Left lung (tissue), 14 donors: ENCODE results near the gene PCDH17. TPM values are rescaled to one million over a fixed set of nuclear protein-coding genes. Genes with fewer than 3 reads are reported as not detected.

Experiments
- ATAC-seq: fragments of 200-7000 bp; cut with Tn5 transposase; one replicate; pipeline ENCODE4 v1.9.1; 2020; ENCODE audit warnings: moderate library complexity
- DNase-seq, 4 donors: peaks; one replicate each; pipeline ENCODE4 v3.0.0-alpha.2; 2013 to 2020
- H3K27ac ChIP-seq, 2 donors: fragments of 200-600 bp; sonication (generic) in 1 of 2; one replicate each; pipeline versions ENCODE4 v1.5.0 to v1.8.0; 2020 to 2021
- H3K27me3 ChIP-seq, 2 donors: fragments of 200-600 bp; sonication (generic) in 1 of 2; one replicate each; pipeline versions ENCODE4 v1.5.0 to v1.8.0; 2020 to 2021
- H3K36me3 ChIP-seq, 2 donors: fragments of 200-600 bp; sonication (generic) in 1 of 2; one replicate each; pipeline versions ENCODE4 v1.5.0 to v1.8.0; 2020 to 2021
- H3K4me1 ChIP-seq, 2 donors: fragments of 200-600 bp; one replicate each; pipeline ENCODE4 v1.8.0; 2021
- H3K4me3 ChIP-seq, 2 donors: fragments of 200-600 bp; sonication (generic) in 1 of 2; one replicate each; pipeline versions ENCODE4 v1.5.0 to v1.8.0; 2020 to 2021; ENCODE audit warnings: mild to moderate bottlenecking in 1 of 2
- H3K9me3 ChIP-seq, 2 donors: fragments of 200-600 bp; sonication (generic) in 1 of 2; one replicate each; pipeline versions ENCODE4 v1.5.0 to v1.8.0; 2020 to 2021
- intact Hi-C, 2 donors: fragments of 100-400 bp; cut with DNase I; formaldehyde crosslinking; loops; one replicate each; pipeline versions ENCODE4 v1.11.2 to v1.14.2; 2022
- long read RNA-seq, 12 donors: library from polyadenylated mRNA in 2 of 12; unstranded in 2 of 12; transcript quantifications; one replicate each; pipeline ENCODE4 v2.0.0 and lab custom pipeline, GENCODE V29; 2019 to 2026
- polyA plus RNA-seq, 6 donors: library from polyadenylated mRNA; unstranded; fragments of 120-200 nt; gene quantifications; one replicate each; pipeline ENCODE4 v1.2.1, GENCODE V29; 2013; ENCODE audit not compliant: insufficient read length in 6 of 6
- total RNA-seq, 2 donors: library from RNA; stranded (reverse); fragmentation: NEBNext Ultra II Directional; extraction: Animal tissue kit (Norgen Biotek cat#: 25700); gene quantifications; one replicate each; pipeline ENCODE4 v1.2.1, GENCODE V29; 2021
- TF ChIP-seq, protein P1 (sequence below), 2 donors: fragments of 200-600 bp; sonication (generic) in 1 of 2; IDR thresholded peaks; one replicate each; pipeline versions ENCODE4 v1.5.0 to v1.8.0; 2021; ENCODE audit warnings: antibody characterized with exemption in 2 of 2
- donor health status: DM: no; HTN: yes; CAD: no.
- donor health status: DM: no; HTN: no; CAD: no.

PCDH17 gene
- total RNA-seq: 10 to 100 TPM; 31.5 to 44.1 TPM
- polyA plus RNA-seq: 10 to 100 TPM; 16.1 to 25.7 (median 19.3) TPM
- long read RNA-seq, donor 1, full-length matches to known transcripts: 3 of 3 reads
- long read RNA-seq, donor 1, partial matches to known transcripts: 0 of 3 reads
- long read RNA-seq, donor 1, other reads (novel, unspliced or antisense): 0 of 3 reads
- long read RNA-seq, donor 2, full-length matches to known transcripts: 2 of 2 reads
- long read RNA-seq, donor 2, partial matches to known transcripts: 0 of 2 reads
- long read RNA-seq, donor 2, other reads (novel, unspliced or antisense): 0 of 2 reads
- long read RNA-seq, donor 3: 0 reads
- long read RNA-seq, donor 4, full-length matches to known transcripts: 2 of 4 reads
- long read RNA-seq, donor 4, partial matches to known transcripts: 1 of 4 reads
- long read RNA-seq, donor 4, other reads (novel, unspliced or antisense): 1 of 4 reads
- long read RNA-seq, donor 5, full-length matches to known transcripts: 4 of 13 reads
- long read RNA-seq, donor 5, partial matches to known transcripts: 9 of 13 reads
- long read RNA-seq, donor 5, other reads (novel, unspliced or antisense): 0 of 13 reads
- long read RNA-seq, donor 6, full-length matches to known transcripts: 1 of 1 reads
- long read RNA-seq, donor 6, partial matches to known transcripts: 0 of 1 reads
- long read RNA-seq, donor 6, other reads (novel, unspliced or antisense): 0 of 1 reads
- long read RNA-seq, donor 7, full-length matches to known transcripts: 1 of 1 reads
- long read RNA-seq, donor 7, partial matches to known transcripts: 0 of 1 reads
- long read RNA-seq, donor 7, other reads (novel, unspliced or antisense): 0 of 1 reads
- long read RNA-seq, donor 8, full-length matches to known transcripts: 3 of 3 reads
- long read RNA-seq, donor 8, partial matches to known transcripts: 0 of 3 reads
- long read RNA-seq, donor 8, other reads (novel, unspliced or antisense): 0 of 3 reads
- long read RNA-seq, donor 9: 0 reads
- long read RNA-seq, donor 10, full-length matches to known transcripts: 5 of 8 reads
- long read RNA-seq, donor 10, partial matches to known transcripts: 2 of 8 reads
- long read RNA-seq, donor 10, other reads (novel, unspliced or antisense): 1 of 8 reads
- long read RNA-seq, donor 11, full-length matches to known transcripts: 15 of 15 reads
- long read RNA-seq, donor 11, partial matches to known transcripts: 0 of 15 reads
- long read RNA-seq, donor 11, other reads (novel, unspliced or antisense): 0 of 15 reads
- long read RNA-seq, donor 12, full-length matches to known transcripts: 1 of 1 reads
- long read RNA-seq, donor 12, partial matches to known transcripts: 0 of 1 reads
- long read RNA-seq, donor 12, other reads (novel, unspliced or antisense): 0 of 1 reads

DNA sequence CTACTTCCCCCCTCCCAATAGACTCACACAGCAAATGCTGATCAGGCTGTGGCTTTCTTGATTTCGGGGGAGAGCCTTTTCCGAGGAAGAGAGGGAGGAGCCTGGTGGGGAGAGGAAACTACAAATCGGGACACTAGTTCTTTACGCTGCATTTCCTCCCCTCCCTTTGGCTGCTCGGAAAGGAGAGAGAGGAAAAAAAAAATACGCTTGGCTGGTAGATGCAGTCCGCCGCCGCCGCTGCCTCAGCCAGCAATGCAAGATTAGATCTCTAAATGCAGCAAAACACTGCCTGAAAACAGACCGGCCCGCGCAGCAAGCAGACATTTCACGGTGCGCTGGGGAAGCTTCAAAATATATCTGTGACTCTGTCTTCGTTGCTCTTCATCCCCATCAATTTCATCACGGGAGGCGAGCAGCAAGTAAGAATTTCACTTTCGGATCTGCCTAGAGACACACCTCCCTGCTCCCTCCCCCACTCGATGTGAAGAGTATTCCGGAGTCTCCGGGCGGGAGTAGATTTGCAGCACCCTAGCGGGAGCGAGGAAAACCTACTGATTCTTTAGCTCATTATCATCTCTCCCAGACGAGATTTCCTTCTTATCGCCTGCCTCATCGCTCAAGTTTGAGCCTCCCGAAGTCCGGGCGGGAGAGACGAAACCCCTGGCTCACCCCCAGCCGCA, at the start of gene PCDH17:
PCDH17 (plus strand) TSS at position 149 of the 680 bp plus-strand sequence. CDS start 803 bp downstream, outside the sequence.
- Histone ChIP-seq H3K36me3 (no peaks in the 10 kb centered on the region), H3K4me3 (peak within 1 kb of the TSS; percentile 33 to 42), H3K27me3 (peaks cover 53 to 90% of the 10 kb centered on the region in 2 donors), H3K9me3 (no peaks in the 10 kb centered on the region), H3K4me1 (peaks cover 21 to 28% of the 10 kb centered on the region in 2 donors), H3K27ac (peak within 1 kb of the TSS; percentile 51 to 55)
- intact Hi-C loops: no loop called here
- peak; percentile 57 for ATAC-seq
- TF ChIP-seq, protein P1, sequence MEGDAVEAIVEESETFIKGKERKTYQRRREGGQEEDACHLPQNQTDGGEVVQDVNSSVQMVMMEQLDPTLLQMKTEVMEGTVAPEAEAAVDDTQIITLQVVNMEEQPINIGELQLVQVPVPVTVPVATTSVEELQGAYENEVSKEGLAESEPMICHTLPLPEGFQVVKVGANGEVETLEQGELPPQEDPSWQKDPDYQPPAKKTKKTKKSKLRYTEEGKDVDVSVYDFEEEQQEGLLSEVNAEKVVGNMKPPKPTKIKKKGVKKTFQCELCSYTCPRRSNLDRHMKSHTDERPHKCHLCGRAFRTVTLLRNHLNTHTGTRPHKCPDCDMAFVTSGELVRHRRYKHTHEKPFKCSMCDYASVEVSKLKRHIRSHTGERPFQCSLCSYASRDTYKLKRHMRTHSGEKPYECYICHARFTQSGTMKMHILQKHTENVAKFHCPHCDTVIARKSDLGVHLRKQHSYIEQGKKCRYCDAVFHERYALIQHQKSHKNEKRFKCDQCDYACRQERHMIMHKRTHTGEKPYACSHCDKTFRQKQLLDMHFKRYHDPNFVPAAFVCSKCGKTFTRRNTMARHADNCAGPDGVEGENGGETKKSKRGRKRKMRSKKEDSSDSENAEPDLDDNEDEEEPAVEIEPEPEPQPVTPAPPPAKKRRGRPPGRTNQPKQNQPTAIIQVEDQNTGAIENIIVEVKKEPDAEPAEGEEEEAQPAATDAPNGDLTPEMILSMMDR (IDR thresholded peaks at IDR 0.05): no peak
- DNase-seq: peak; percentile 40 to 72 (median 59)

GRCh38 chr13:57582032-57582431, 49.5 kb upstream of the PCDH17 start:
- ATAC-seq: no peak
- peaks cover 0 to 2% of the 10 kb centered on the region in 2 donors for H3K9me3 ChIP-seq
- TF ChIP-seq, protein P1 (IDR thresholded peaks at IDR 0.05): no peak
- peak in 1 of 4 donors; percentile 25 for DNase-seq
- H3K27ac ChIP-seq: no peak overlapping the region
- no peaks in the 10 kb centered on the region for H3K27me3 ChIP-seq
- intact Hi-C loops: no loop called here
- H3K4me3 ChIP-seq: no peak overlapping the region
- no peaks in the 10 kb centered on the region for H3K4me1 ChIP-seq
- H3K36me3 ChIP-seq: no peaks in the 10 kb centered on the region

DNA sequence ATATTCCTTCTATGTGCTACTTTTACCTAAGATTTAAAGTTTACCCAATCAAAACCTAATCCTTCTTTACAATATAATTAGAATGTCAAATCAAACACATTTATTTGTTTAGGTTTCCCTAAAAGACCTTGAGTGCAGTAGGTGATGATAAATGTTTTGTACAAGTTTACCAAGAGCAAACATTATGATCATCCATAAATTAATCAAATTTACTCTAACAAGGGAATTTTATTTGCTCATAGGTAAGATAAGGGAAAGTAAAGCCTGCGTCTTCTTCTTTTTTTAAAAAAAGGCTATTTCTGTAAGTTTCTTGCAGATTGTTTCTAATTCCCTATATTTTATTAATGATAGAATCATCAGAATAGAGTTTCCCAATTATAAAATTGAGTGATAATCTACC, 48.0 kb upstream of the PCDH17 start:
- Histone ChIP-seq H3K36me3 (no peaks in the 10 kb centered on the region), H3K27me3 (no peaks in the 10 kb centered on the region), H3K4me1 (no peaks in the 10 kb centered on the region), H3K4me3 (no peak overlapping the region), H3K9me3 (peaks cover 0 to 2% of the 10 kb centered on the region in 2 donors), H3K27ac (no peak overlapping the region)
- intact Hi-C loops: no loop called here
- no peak for ATAC-seq
- TF ChIP-seq, protein P1 (IDR thresholded peaks at IDR 0.05): no peak
- DNase-seq: no peak

DNA sequence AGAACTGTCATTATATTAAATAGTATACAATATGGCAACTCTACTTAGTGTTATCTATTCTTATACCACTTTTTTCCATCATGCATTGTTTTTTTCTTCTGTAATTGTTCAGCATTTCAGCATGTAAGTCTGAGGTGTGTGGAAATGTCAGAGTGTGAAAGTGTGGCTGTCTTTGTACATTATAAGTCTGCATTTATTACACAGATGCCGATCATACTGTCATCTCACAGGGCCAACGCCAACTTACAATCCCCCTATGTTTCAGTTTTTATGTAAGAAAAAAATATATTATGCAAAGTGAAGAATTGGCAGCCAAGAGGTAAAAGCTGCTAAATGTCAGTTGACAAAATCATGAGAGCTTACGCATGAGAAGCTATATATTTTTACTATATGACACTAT, 42.9 kb upstream of the PCDH17 start:
- intact Hi-C loops: no loop called here
- Histone ChIP-seq H3K9me3 (no peaks in the 10 kb centered on the region), H3K4me1 (no peaks in the 10 kb centered on the region), H3K27me3 (no peaks in the 10 kb centered on the region), H3K4me3 (no peak overlapping the region), H3K27ac (no peak overlapping the region), H3K36me3 (no peaks in the 10 kb centered on the region)
- DNase-seq (no peak), ATAC-seq (no peak)
- TF ChIP-seq, protein P1 (IDR thresholded peaks at IDR 0.05): no peak
